Chondrocyte (in vitro differentiated cells): ENCODE results near the gene HPS4. TPM values are rescaled to one million over a fixed set of nuclear protein-coding genes. Genes with fewer than 3 reads are reported as not detected.
"Not testable (repeated sequence)": the region's sequence is repeated elsewhere in the genome, so short reads cannot be mapped to it uniquely, and the experiment has no call there.

Source experiments
- DNase-seq: peaks from one replicate; pipeline ENCODE4 v3.0.0; 2021; ENCODE audit warnings: mixed read lengths, low spot score
- H3K27ac Mint-ChIP-seq: one replicate; pipeline ENCODE4 v1.8.0; 2021; ENCODE audit warnings: mild to moderate bottlenecking, moderate library complexity, mixed read lengths; ENCODE audit not compliant: unreplicated experiment
- H3K27me3 Mint-ChIP-seq: 2 replicates; pipeline ENCODE4 v1.8.0; 2021; ENCODE audit warnings: low read depth, mixed read lengths
- H3K36me3 Mint-ChIP-seq: 2 replicates; pipeline ENCODE4 v1.8.0; 2021; ENCODE audit warnings: low read depth, mixed read lengths
- H3K4me1 Mint-ChIP-seq: 2 replicates; pipeline ENCODE4 v1.8.0; 2021; ENCODE audit warnings: low read depth, mild to moderate bottlenecking, mixed read lengths
- H3K4me3 Mint-ChIP-seq: one replicate; pipeline ENCODE4 v1.8.0; 2021; ENCODE audit warnings: mild to moderate bottlenecking, moderate library complexity, mixed read lengths; ENCODE audit not compliant: unreplicated experiment
- H3K9me3 Mint-ChIP-seq: 2 replicates; pipeline ENCODE4 v1.8.0; 2021; ENCODE audit warnings: low read depth, mixed read lengths
- long read RNA-seq: library from polyadenylated mRNA; stranded (forward); transcript quantifications from one replicate; pipeline ENCODE4 v2.0.0, GENCODE V29; 2021
- total RNA-seq: library from RNA; stranded (reverse); gene quantifications from 3 replicates; pipeline ENCODE4 v1.2.1, GENCODE V29; 2021
- TF ChIP-seq, protein P1 (sequence below): fragments of 200-600 bp; sonication (generic); IDR thresholded peaks from 2 replicates; pipeline ENCODE4 v1.5.0; 2021; ENCODE audit warnings: antibody characterized with exemption, mild to moderate bottlenecking, moderate library complexity

Gene HPS4
- 26.9 to 29.7 TPM (median 28.2 TPM) in 3 replicates for total RNA-seq
- long read RNA-seq, full-length matches to known transcripts = 21 of 58 reads
- long read RNA-seq, partial matches to known transcripts = 6 of 58 reads
- long read RNA-seq, other reads (novel, unspliced or antisense) = 31 of 58 reads

DNA sequence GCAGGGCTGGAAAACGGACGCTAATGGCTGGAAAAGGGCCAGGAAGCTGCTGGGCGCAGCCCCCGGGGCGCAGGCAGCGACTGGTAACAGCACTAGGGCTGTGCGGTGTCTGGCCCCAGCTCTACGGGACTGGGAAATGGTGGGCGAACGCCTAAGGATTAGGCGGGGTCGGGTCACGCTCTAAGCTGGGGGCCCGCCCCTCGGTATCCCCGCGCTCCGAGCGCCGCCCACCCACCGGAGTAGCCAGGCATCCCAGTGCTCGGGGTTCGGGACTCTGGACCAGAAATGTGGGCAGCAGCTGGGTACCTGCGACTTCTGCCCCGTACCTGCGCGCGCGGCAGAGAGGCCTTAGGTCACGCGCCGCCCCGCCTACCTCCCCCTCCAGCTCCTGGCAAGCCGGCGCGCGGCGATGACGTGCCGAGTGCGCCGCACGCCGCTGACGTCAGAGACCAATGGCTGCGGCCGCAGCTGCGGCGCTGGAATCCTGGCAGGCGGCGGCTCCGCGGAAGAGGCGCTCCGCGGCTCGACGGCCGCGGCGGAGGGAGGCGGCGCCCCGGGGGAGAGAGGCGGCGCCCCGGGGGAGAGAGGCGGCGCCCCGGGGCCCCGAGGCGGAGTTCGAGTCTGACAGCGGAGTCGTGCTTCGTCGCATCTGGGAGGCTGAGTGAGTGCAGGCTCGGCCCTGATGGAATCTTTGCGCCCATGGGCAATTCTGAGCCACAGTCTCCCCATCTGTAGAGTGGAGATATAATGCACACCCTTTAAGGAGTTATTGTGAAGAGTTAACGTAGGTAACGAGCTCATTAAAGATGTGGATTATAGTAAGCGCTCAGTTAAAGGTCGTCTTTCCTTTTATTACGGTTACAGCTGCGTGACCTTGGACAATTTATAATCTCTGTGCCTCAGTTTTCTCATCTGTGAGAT, at the start of gene HPS4, which contains the start of gene SRRD:
Gene HPS4, minus strand, starts transcription at position 345 of the 921 bp plus-strand sequence. CDS start 2,021 bp downstream, outside the sequence.
Gene SRRD, plus strand, starts transcription at position 439 of the 921 bp plus-strand sequence. Its CDS starts 14 bp downstream, at position 453.
- peak; percentile 97 for DNase-seq
- peak within 1 kb of the TSS; percentile 92 for H3K4me3 Mint-ChIP-seq
- H3K4me1 Mint-ChIP-seq = peaks cover 68% of the 10 kb centered on the region
- peak within 1 kb of the TSS; percentile 98 for H3K27ac Mint-ChIP-seq
- TF ChIP-seq, protein P1, sequence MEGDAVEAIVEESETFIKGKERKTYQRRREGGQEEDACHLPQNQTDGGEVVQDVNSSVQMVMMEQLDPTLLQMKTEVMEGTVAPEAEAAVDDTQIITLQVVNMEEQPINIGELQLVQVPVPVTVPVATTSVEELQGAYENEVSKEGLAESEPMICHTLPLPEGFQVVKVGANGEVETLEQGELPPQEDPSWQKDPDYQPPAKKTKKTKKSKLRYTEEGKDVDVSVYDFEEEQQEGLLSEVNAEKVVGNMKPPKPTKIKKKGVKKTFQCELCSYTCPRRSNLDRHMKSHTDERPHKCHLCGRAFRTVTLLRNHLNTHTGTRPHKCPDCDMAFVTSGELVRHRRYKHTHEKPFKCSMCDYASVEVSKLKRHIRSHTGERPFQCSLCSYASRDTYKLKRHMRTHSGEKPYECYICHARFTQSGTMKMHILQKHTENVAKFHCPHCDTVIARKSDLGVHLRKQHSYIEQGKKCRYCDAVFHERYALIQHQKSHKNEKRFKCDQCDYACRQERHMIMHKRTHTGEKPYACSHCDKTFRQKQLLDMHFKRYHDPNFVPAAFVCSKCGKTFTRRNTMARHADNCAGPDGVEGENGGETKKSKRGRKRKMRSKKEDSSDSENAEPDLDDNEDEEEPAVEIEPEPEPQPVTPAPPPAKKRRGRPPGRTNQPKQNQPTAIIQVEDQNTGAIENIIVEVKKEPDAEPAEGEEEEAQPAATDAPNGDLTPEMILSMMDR = no peak
- peaks cover 3% of the 10 kb centered on the region for H3K36me3 Mint-ChIP-seq
- no peaks in the 10 kb centered on the region for H3K9me3 Mint-ChIP-seq
- H3K27me3 Mint-ChIP-seq = no peaks in the 10 kb centered on the region

DNA sequence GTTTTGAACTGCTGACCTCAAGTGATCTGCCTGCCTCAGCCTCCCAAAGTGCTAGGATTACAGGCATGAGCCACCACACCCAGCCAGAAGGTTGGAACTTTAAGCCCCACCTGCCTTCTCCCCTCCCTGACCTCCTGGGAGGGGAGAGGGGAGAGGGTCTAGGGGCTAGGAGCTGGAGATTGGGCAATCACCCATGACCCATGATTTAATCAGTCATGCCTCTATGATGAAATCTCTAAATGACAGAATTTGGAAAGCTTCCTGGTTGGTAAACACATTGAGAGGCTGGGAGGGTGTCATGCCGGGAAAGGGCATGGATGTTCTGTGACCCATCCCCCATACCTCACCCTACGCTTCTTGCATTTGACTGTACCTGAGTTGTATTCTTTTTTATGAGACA, 45.8 kb upstream of the HPS4 start:
- Mint-ChIP-seq H3K9me3 (no peaks in the 10 kb centered on the region), H3K27me3 (no peaks in the 10 kb centered on the region), H3K27ac (no peak overlapping the region), H3K36me3 (peaks cover 39% of the 10 kb centered on the region), H3K4me1 (peaks cover 4% of the 10 kb centered on the region), H3K4me3 (no peak overlapping the region)
- DNase-seq = no peak
- TF ChIP-seq, protein P1 = no peak

DNA sequence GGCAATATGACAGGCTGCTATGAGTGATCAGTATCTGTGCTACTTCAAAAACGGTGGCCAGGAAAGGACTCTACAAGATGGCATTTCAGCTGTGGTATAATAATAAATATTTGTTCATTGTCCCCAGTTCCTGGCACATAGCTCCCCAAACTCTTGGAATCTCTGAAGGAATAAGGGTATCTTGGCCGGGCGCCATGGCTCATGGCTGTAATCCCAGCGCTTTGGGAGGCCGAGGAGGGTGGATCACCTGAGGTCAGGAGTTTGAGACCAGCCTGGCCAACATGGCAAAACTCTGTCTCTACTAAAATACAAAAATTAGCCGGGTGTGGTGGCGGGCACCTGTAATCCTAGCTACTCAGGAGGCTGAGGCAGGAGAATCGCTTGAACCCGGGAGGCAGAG, 44.9 kb upstream of the HPS4 start:
- DNase-seq, H3K4me3 Mint-ChIP-seq, H3K4me1 Mint-ChIP-seq, H3K27ac Mint-ChIP-seq, H3K27me3 Mint-ChIP-seq, H3K9me3 Mint-ChIP-seq: not testable (repeated sequence)
- H3K36me3 Mint-ChIP-seq = peaks cover 41% of the 10 kb centered on the region

DNA sequence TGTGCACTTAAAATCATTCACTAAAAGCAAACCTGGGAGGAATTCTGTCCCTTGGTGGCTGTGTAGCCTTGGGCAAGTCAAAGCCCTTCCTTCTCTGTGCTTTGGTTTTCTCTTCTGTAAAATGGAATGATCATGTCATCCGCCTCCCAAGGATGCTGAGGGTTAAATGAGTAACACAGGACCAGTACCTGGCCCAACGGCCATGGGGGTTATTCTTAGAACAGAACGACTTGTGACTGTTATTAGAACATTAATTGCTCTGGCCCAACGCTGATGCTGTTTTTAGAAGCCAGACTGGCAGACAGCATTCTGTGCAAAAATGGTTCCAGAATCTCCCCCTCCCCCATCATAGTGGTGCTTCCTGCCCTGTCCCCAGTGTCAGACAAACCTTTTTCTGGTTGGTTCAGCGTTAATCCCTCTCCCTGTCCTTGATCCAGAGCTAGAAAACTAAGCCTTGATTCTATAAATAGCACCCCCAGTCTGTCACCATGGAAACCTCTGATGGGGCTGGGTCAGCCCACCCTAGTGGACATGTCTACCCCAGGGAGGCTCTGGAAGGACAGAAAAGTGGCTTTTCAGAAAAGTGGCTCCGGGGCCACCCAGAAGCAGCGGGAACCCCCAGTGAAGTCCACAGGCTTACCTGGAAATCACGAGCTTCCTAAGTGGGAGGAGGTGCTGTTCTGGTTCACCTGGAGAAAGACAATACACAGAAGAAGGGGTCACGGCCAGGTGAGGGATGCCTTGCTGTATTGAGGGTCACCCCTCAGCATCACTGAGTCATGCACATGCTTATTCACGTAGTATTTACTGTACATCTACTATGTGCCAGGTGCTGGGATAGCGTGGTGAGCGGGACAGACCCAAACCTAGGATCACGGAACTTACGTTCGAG, 44.2 kb upstream of the HPS4 start:
- no peaks in the 10 kb centered on the region for H3K27me3 Mint-ChIP-seq
- no peak overlapping the region for H3K27ac Mint-ChIP-seq
- H3K4me3 Mint-ChIP-seq = no peak overlapping the region
- no peaks in the 10 kb centered on the region for H3K9me3 Mint-ChIP-seq
- TF ChIP-seq, protein P1 = no peak
- no peak for DNase-seq
- peaks cover 42% of the 10 kb centered on the region for H3K36me3 Mint-ChIP-seq
- peaks cover 4% of the 10 kb centered on the region for H3K4me1 Mint-ChIP-seq

DNA sequence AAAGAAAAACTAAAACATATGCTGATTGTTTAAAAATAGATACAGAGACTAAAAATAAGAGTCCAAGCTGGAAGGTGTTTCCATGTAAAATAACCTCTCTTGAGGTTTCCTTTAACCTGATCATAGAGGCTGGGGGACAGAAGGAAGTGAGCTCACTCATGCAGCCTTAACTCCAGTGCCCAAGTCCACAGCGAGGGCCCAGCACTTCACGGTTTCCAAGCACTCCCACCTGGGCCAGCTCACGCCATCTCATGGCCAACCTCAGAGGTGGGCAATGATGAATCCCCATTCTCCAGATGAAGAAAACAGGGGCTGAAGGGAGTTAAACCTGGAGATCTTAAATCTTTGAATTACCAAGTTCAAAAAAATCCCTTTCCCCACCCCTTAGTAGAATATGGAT, 43.6 kb upstream of the HPS4 start:
- no peak overlapping the region for H3K4me3 Mint-ChIP-seq
- no peaks in the 10 kb centered on the region for H3K27me3 Mint-ChIP-seq
- H3K36me3 Mint-ChIP-seq = peaks cover 43% of the 10 kb centered on the region
- TF ChIP-seq, protein P1 = no peak
- peaks cover 4% of the 10 kb centered on the region for H3K4me1 Mint-ChIP-seq
- no peak for DNase-seq
- H3K27ac Mint-ChIP-seq = no peak overlapping the region
- no peaks in the 10 kb centered on the region for H3K9me3 Mint-ChIP-seq
